Measurements from ENCODE around the gene MRPL34. TPM values are rescaled to one million over a fixed set of nuclear protein-coding genes. Genes with fewer than 3 reads are reported as not detected.

MRPL34 gene
- polyA plus RNA-seq, 1 of the 3 experiments (the other 2 are of a cell fraction), result 72.9 TPM

- TF ChIP-seq FOSL2 (IDR thresholded peaks at IDR 0.05; ENCODE audit: borderline replicate concordance, low read depth) (no peak), GATA2 (CRISPR knock-in tag; IDR thresholded peaks at IDR 0.05) (no peak), TAF1 (IDR thresholded peaks at IDR 0.05; ENCODE audit: borderline replicate concordance, low read depth, low read length) (no peak)
Observed at GRCh38 chr19:17266026-17266425, 39.6 kb upstream of the MRPL34 start (continued).

GRCh38 chr19:17266589-17266974 is 39.1 kb upstream of the MRPL34 start:
- POLR2A ChIA-PET, result interaction anchor here (0.6 to 2.2 kb wide), 6 partner anchors 14 to 51 kb away, joined by 3 to 14 read pairs (median 6); partner anchors contain the start of genes ANKLE1, OCEL1 and USE1

More at GRCh38 chr19:17266589-17266974, 39.1 kb upstream of the MRPL34 start:
- CTCF ChIA-PET, result interaction anchor here (1.3 kb wide), 1 partner anchor 15 kb away, joined by 5 read pairs; no protein-coding TSS in a partner anchor
- H3K4me3 ChIP-seq (ENCODE audit: low read depth in 2 of 2, low read length in 1 of 2), result no peak overlapping the region
- H3K36me3 ChIP-seq (replicated peaks in 1 of 2; ENCODE audit: control insufficient read depth in 1 of 2, insufficient read depth in 2 of 2, low read length in 1 of 2), result peaks cover 7% of the 10 kb centered on the region in 2 experiments
- 98% methylated on average over 12 of the region's 12 CpGs for WGBS (ENCODE audit: low lambda C conversion rate)
- H3K4me2 ChIP-seq, result no peak overlapping the region
- peak overlapping the region; percentile 85; the same call in 1 of the 2 replicates for H2AFZ ChIP-seq (ENCODE audit: low read depth)
- no peaks in the 10 kb centered on the region for H3K9me2 ChIP-seq
- no peak for DNase-seq
- no peak for TF ChIP-seq SIN3A (IDR thresholded peaks at IDR 0.05; ENCODE audit: borderline replicate concordance, low read depth, low read length)
- no peak for TF ChIP-seq YY1 (IDR thresholded peaks at IDR 0.05; ENCODE audit: low read depth)
- no peak for TF ChIP-seq MEF2A (IDR thresholded peaks at IDR 0.05; ENCODE audit: borderline replicate concordance, low read depth)
- TF ChIP-seq CHD2 (IDR thresholded peaks at IDR 0.05; ENCODE audit: low read length, partially characterized antibody), result no peak
- TF ChIP-seq GABPA (IDR thresholded peaks at IDR 0.05; ENCODE audit: low read depth), result no peak
- no peak for TF ChIP-seq NFIC (IDR thresholded peaks at IDR 0.05; ENCODE audit: borderline replicate concordance)
- no peak for TF ChIP-seq MXI1 (IDR thresholded peaks at IDR 0.05; ENCODE audit: low read depth, low read length)
- no peak for TF ChIP-seq REST (IDR thresholded peaks at IDR 0.05; ENCODE audit: low read depth, low read length)
- TF ChIP-seq FOXM1 (IDR thresholded peaks at IDR 0.05; ENCODE audit: low read depth), result no peak
- TF ChIP-seq NRF1 (IDR thresholded peaks at IDR 0.05; ENCODE audit: low read depth, low read length), result no peak
- no peak for TF ChIP-seq RCOR1 (IDR thresholded peaks at IDR 0.05; ENCODE audit: low read length)
- TF ChIP-seq RAD21 (IDR thresholded peaks at IDR 0.05; ENCODE audit: low read length), result no peak
- TF ChIP-seq SMC3 (IDR thresholded peaks at IDR 0.05; ENCODE audit: low read depth, low read length), result no peak
- TF ChIP-seq IRF3 (IDR thresholded peaks at IDR 0.05; ENCODE audit: low read depth, low read length), result no peak
- TF ChIP-seq FOSL2 (IDR thresholded peaks at IDR 0.05; ENCODE audit: borderline replicate concordance, low read depth), result no peak
- H3K9ac ChIP-seq, result no peak overlapping the region
- peaks cover 11% of the 10 kb centered on the region for H3F3A ChIP-seq (replicated peaks; ENCODE audit: insufficient read depth)
- H3K27me3 ChIP-seq (ENCODE audit: insufficient read depth), result no peaks in the 10 kb centered on the region
- peaks cover 31% of the 10 kb centered on the region; the same call in 1 of the 2 replicates for H3K79me2 ChIP-seq (ENCODE audit: insufficient read depth)
- H3K4me1 ChIP-seq (ENCODE audit: control insufficient read depth in 1 of 2, insufficient read depth in 2 of 2, low read depth in 1 of 2, low read length in 1 of 2), result peaks cover 0 to 6% of the 10 kb centered on the region in 2 experiments; a peak in 1 of 4 replicates
- no peaks in the 10 kb centered on the region for H3K9me3 ChIP-seq
- peak overlapping the region in 1 of 2 experiments; percentile 26; a peak in 2 of 4 replicates for H3K27ac ChIP-seq (ENCODE audit: low read depth in 2 of 2, low read length in 1 of 2)
- H4K20me1 ChIP-seq (ENCODE audit: insufficient read depth), result no peaks in the 10 kb centered on the region

Measured in SK-N-SH (cell line).